Epithelial cell of proximal tubule (primary cell): ENCODE measurements around the gene GNPDA2. TPM values are rescaled to one million over a fixed set of nuclear protein-coding genes. Genes with fewer than 3 reads are reported as not detected.

ENCODE experiments used
- DNase-seq: peaks from one replicate; pipeline ENCODE4 v3.0.0-alpha.2; 2011; ENCODE audit warnings: low read depth
- H3K4me3 ChIP-seq: 2 replicates; pipeline ENCODE4 v1.5.1; 2011; ENCODE audit warnings: low read depth, mild to moderate bottlenecking, low read length
- total RNA-seq: library from RNA; depleted of rRNA; stranded (reverse); fragments of >200 nt; gene quantifications from 2 replicates; pipeline ENCODE4 v1.2.3, GENCODE V29; 2015
- TF ChIP-seq, protein P1 (sequence below): conservative IDR thresholded peaks from 2 replicates; pipeline ENCODE4 v1.5.1; 2012; ENCODE audit warnings: low read depth, mild to moderate bottlenecking, low read length

GNPDA2 gene
- total RNA-seq, 1 donor from 2014 or later, result 8.5 TPM

DNA sequence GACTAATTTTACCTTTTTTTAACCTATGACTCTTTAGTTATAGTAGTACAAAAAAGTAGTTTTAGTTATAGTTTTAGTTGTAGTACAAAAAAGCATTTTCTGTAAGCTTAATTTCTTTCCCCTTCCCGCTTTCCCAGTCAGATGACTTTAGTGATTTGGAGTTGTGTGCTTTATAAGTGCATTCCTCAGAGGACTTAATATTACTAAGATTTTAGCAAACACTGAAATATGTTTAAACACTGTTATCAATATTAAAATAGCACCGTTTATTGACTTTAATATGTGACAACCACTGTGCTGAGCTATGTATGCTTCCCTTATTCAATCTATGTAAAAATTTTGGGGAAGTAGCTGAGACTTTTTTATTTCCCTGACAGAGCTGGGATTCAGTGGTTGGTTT lies 25.3 kb downstream of the GNPDA2 start:
- H3K4me3 ChIP-seq, result no peak overlapping the region
- TF ChIP-seq, protein P1, sequence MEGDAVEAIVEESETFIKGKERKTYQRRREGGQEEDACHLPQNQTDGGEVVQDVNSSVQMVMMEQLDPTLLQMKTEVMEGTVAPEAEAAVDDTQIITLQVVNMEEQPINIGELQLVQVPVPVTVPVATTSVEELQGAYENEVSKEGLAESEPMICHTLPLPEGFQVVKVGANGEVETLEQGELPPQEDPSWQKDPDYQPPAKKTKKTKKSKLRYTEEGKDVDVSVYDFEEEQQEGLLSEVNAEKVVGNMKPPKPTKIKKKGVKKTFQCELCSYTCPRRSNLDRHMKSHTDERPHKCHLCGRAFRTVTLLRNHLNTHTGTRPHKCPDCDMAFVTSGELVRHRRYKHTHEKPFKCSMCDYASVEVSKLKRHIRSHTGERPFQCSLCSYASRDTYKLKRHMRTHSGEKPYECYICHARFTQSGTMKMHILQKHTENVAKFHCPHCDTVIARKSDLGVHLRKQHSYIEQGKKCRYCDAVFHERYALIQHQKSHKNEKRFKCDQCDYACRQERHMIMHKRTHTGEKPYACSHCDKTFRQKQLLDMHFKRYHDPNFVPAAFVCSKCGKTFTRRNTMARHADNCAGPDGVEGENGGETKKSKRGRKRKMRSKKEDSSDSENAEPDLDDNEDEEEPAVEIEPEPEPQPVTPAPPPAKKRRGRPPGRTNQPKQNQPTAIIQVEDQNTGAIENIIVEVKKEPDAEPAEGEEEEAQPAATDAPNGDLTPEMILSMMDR, result no peak

DNA sequence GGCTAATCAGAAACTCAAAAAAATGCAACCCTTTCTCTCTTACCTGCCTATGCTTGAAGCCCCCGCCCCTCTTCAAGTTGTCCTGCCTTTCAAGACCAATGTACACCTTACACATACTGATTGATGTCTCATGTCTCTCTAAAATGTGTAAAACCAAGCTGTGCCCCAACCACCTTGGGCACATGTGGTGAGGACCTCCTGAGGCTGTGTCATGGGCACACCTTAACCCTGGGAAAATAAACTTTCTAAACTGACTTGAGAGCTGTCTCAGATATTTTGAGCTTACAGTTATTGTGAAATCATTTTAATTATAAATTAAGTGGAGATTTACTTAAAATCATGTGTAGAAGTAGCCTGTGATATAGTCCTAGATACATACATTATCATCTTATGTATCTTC lies 25.9 kb downstream of the GNPDA2 start:
- H3K4me3 ChIP-seq, result no peak overlapping the region
- TF ChIP-seq, protein P1, result no peak
- no peak for DNase-seq

More for the DNA sequence above, 25.3 kb downstream of the GNPDA2 start:
- no peak for DNase-seq

DNA sequence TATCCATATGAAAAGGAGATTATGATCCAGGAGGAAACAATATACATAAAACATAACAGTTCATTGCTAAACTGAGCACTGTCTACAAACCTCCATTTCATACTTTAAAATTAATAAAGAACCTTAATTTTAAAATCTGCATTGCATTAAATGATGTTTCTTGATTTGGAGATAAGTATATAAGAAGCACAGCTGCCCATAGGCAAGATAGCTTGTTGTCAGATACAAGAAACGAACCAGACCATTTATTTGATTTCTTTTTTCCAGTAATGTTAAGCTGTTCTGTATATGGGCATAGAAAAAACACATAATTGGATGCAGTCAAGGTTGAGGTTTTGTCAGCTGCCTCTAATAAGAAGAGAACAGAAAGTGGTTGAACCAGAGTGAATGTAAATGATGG lies 41.7 kb downstream of the GNPDA2 start:
- H3K4me3 ChIP-seq, result no peak overlapping the region
- TF ChIP-seq, protein P1, result no peak
- no peak for DNase-seq

DNA sequence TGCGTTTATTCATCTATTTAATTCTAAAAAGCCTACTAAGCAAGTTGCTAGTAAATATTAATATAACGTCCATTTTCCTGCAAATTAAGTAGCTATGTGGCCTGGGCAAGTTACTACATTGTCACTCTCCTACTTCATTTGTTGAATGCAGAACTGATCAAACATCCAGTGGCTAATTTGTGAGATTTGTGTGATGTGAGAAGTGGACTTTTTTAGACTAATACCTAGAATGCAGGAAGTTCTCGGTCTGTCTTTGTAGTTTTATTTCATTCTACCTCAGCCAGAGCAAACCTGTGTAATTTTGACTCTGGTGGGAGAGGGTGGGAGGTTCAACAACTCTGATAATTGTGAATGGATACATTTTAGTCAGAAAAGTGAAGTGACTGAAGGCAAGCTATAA lies 47.3 kb downstream of the GNPDA2 start:
- H3K4me3 ChIP-seq, result peak overlapping the region; percentile 92
- TF ChIP-seq, protein P1, result no peak
- DNase-seq, result no peak

DNA sequence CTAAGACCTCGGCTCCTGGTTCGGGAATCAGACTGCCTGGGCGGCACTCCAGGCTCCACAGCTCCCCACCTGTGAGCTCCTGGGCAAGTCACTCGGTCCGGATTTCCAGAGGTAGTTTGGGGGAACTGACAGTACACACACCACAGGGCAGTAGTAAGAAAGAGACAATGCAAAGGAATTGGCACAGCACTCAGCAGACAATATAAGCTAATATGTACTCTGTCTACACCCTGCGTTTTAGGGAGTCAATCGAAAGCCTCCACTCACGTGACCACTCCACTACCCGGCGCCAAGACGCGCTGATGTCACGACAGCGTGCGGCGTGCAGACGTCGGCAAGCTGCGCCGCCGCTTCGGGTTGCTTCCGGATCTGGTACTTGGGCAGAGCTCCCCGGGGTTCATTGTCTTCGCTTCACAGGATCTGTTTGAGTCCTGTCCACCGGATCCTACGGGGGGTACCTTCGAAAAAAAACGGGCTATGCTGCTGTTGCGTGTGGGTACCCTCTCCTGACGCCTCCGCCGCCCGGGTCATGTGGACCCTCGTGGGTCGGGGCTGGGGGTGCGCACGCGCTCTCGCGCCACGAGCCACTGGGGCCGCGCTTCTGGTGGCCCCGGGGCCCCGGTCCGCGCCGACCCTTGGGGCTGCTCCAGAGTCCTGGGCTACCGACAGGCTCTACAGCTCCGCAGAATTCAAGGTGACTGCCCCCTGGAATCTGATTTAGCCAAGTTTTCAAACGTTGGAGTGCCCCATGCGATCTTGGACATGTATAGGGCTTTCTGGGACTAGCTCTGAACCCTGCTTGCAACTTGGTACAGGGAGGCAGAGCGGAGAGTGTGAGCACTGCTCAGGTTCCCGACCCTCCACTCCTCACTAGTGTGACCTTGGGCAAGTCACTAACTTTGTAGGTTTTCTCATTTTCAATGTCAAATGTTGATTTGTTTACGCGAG lies 48.0 kb downstream of the GNPDA2 start, which contains the start of gene GUF1:
TSS of gene GUF1 (plus strand) at position 327 of the 948 bp plus-strand sequence. CDS start at position 530, 203 bp downstream.
- peak; percentile 48 for DNase-seq
- H3K4me3 ChIP-seq, result peak within 1 kb of the TSS; percentile 92
- TF ChIP-seq, protein P1, result peak; percentile 12

DNA sequence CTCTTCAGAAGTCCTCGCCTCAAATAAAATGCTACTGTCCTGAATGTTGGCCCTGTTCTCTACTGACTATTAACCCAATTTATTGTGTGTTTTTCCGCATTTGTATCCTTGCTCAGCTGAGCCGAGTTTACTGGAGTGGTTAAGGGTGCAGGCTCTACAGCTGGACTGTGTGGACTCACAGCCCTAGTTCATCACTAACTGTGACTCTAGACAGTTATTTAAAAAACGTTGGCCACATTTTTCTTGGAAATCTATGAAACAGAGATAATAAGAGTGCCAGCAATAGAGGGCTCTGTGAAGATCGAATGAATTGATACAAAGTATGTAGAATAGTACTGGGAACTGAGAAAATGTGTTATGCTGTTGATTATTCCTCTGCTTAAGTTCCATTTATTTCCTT lies 51.0 kb downstream of the GNPDA2 start:
- TF ChIP-seq, protein P1, result no peak
- DNase-seq, result no peak

More for the DNA sequence above, 51.0 kb downstream of the GNPDA2 start:
- H3K4me3 ChIP-seq, result no peak overlapping the region
